HEK293T (cell line): ENCODE measurements around the gene ODF2L.

Experiments
- BHLHE40 ChIP-seq: fragments of 450-650 bp; IDR thresholded peaks from 2 replicates; pipeline ENCODE4 v1.6.1; 2016; ENCODE audit warnings: mild to moderate bottlenecking, moderate library complexity, borderline replicate concordance
- FOXM1 ChIP-seq: fragments of 450-650 bp; IDR thresholded peaks from 2 replicates; pipeline ENCODE4 v1.6.1; 2017; ENCODE audit warnings: mild to moderate bottlenecking, borderline replicate concordance
- LEF1 ChIP-seq: fragments of 450-650 bp; IDR thresholded peaks from 2 replicates; pipeline ENCODE4 v1.6.1; 2017; ENCODE audit warnings: mild to moderate bottlenecking, borderline replicate concordance
- PKNOX1 ChIP-seq: fragments of 450-650 bp; IDR thresholded peaks from 2 replicates; pipeline ENCODE4 v1.6.1; 2016
- SP1 ChIP-seq: fragments of 450-650 bp; IDR thresholded peaks from 2 replicates; pipeline ENCODE4 v1.6.1; 2017
- TARDBP ChIP-seq: fragments of 450-650 bp; IDR thresholded peaks from 2 replicates; pipeline ENCODE4 v1.6.1; 2016

DNA sequence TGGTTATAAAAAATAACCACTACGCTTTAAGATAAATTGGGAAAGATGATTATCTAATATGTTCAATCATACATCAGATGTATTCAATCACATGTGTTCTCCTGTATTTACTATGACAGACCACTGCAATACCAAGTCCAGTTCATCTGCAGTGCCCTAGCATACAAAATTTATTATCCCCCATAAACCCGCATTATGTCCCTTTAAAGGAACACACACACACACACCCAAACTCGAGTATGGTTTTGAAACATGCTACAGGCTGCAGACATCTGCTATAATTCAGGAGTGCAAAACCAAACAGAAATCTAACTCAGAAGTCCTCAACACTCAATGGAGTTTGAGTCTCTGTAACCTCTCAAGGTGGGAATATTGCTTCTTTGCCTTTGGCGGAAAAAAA lies 14.9 kb downstream of the ODF2L start:
- TF ChIP-seq SP1 = no peak
- no peak for TF ChIP-seq LEF1
- TF ChIP-seq BHLHE40 = no peak
- no peak for TF ChIP-seq PKNOX1
- TF ChIP-seq TARDBP = no peak
- no peak for TF ChIP-seq FOXM1
